Liver (tissue), 3 donors: ENCODE results near the gene IHH.

Experiments
- CTCF ChIP-seq: fragments of 150-350 bp; IDR thresholded peaks from 2 replicates; pipeline ENCODE4 v1.5.1; 2017; ENCODE audit warnings: improper control_type of control experiment, low read depth, low read length; ENCODE audit not compliant: missing input control
- GABPA ChIP-seq, 2 donors: IDR thresholded peaks in 1 of 2; conservative IDR thresholded peaks in 1 of 2; 2 replicates each; pipeline ENCODE4 v1.6.1; 2016; ENCODE audit warnings: antibody characterized with exemption in 2 of 2, mild to moderate bottlenecking in 1 of 2, moderate library complexity in 1 of 2
- JUND ChIP-seq, 2 donors: IDR thresholded peaks; 2 replicates each; pipeline ENCODE4 v1.6.1; 2016; ENCODE audit warnings: antibody characterized with exemption in 2 of 2
- TF ChIP-seq, protein P1 (sequence below): IDR thresholded peaks from 2 replicates; pipeline ENCODE4 v1.6.1; 2016; ENCODE audit warnings: antibody characterized with exemption
- donor health status: healthy.
- donor health status: healthy.

- no peak for TF ChIP-seq CTCF
- TF ChIP-seq, protein P1, sequence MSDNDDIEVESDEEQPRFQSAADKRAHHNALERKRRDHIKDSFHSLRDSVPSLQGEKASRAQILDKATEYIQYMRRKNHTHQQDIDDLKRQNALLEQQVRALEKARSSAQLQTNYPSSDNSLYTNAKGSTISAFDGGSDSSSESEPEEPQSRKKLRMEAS: no peak
- no peak for TF ChIP-seq GABPA (IDR thresholded peaks at IDR 0.05 in 1 of 2, conservative IDR thresholded peaks at IDR 0.05 in 1 of 2)
- TF ChIP-seq JUND (IDR thresholded peaks at IDR 0.05): no peak
Measured at GRCh38 chr2:219023045-219023605, 37.6 kb downstream of the IHH start.
